ENCODE results near the gene MIDN.

DNA sequence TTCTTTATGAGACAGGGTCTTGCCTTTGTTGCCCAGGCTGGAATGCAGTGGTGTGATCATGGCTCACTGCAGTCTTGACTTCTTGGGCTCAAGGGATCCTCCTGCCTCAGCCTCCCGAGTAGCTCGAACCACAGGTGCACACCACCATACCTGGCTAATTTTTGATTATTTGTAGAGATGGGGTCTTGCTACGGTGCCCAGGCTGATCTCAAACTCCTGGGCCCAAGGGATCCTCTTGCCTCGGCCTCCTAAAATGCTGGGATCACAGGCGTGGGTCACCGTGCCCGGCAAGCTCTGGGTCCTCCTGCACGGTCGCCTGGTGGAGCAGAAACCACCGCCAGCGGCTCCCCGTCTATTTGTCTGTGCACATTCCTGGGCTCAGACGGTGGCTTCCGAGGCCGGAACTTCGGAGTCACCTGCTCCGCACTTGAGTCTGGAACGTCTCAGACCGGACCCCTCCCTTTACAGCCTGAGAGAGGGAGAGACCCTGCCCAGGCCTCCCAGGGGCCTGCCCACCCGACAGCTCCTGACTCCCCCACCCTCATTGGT, 59.4 kb downstream of the MIDN start:
- TF ChIP-seq CTCF (IDR thresholded peaks at IDR 0.05): no peak
- no peak for TF ChIP-seq POLR2A (IDR thresholded peaks at IDR 0.05)

All from adrenal gland (tissue), 5 donors.